OCI-LY7 (cell line): ENCODE results near the gene PRKD2. TPM values are rescaled to one million over a fixed set of nuclear protein-coding genes. Genes with fewer than 3 reads are reported as not detected.
A peak's percentile ranks its signal among the peaks of the same experiment; 100 is the strongest.

Experiments used
- BruUV-seq: library from RNA; stranded (reverse); fragments of 400-500 nt; replicated peaks from 2 replicates; lab custom pipeline; 2021; lab: Mats Ljungman, UMichigan
- CTCF ChIA-PET: fragments of 300-600 bp; sonication (Branson Sonifier 250); formaldehyde crosslinking; loops from one replicate; lab custom pipeline; 2022; ENCODE audit warnings: antibody characterized with exemption; ENCODE audit not compliant: unreplicated experiment; lab: Charles Lee
- POLR2A ChIA-PET: fragments of 300-600 bp; sonication (Branson Sonifier 250); formaldehyde crosslinking; loops from one replicate; lab custom pipeline; 2022; ENCODE audit warnings: antibody characterized with exemption; lab: Charles Lee
- DNase-seq: peaks from one replicate; pipeline ENCODE4 v3.0.0-alpha.2; 2015; ENCODE audit warnings: low spot score
- H2AFZ ChIP-seq: fragments of 200-600 bp; sonication (generic), shearing (Covaris generic); 2 replicates; pipeline ENCODE4 v1.6.1; 2014; ENCODE audit warnings: mild to moderate bottlenecking, antibody characterized with exemption, low read length, moderate library complexity
- H3K27ac ChIP-seq: fragments of 200-600 bp; sonication (generic); 2 replicates; pipeline ENCODE4 v1.5.1; 2014; ENCODE audit warnings: mixed run types, low read depth, mild to moderate bottlenecking, moderate library complexity, low read length, inconsistent platforms; ENCODE audit not compliant: poor library complexity, severe bottlenecking
- H3K36me3 ChIP-seq: fragments of 200-600 bp; sonication (generic); 2 replicates; pipeline ENCODE4 v1.6.1; 2014; ENCODE audit warnings: mild to moderate bottlenecking, antibody characterized with exemption, low read length, moderate library complexity, mixed read lengths; ENCODE audit not compliant: insufficient read depth
- H3K4me1 ChIP-seq: fragments of 200-600 bp; sonication (generic); 2 replicates; pipeline ENCODE4 v1.5.1; 2014; ENCODE audit warnings: mild to moderate bottlenecking, low read length; ENCODE audit not compliant: insufficient read depth, poor library complexity, severe bottlenecking
- H3K4me2 ChIP-seq: fragments of 200-600 bp; sonication (generic); 2 replicates; pipeline ENCODE4 v1.6.1; 2014; ENCODE audit warnings: mild to moderate bottlenecking, low read length
- H3K4me3 ChIP-seq: fragments of 200-600 bp; sonication (generic); 2 replicates; pipeline ENCODE4 v1.5.1; 2014; ENCODE audit warnings: mild to moderate bottlenecking, low read depth, low read length; ENCODE audit not compliant: poor library complexity, severe bottlenecking
- H3K79me2 ChIP-seq: fragments of 200-600 bp; sonication (generic); 2 replicates; pipeline ENCODE4 v1.6.1; 2016; ENCODE audit warnings: low read depth, mild to moderate bottlenecking, low read length, moderate library complexity, mixed read lengths; ENCODE audit not compliant: insufficient read depth
- H3K9me2 ChIP-seq: fragments of 200-600 bp; sonication (generic); 2 replicates; pipeline ENCODE4 v1.6.1; 2016; ENCODE audit warnings: mild to moderate bottlenecking, low read length, mixed read lengths; ENCODE audit not compliant: insufficient read depth
- H3K9me3 ChIP-seq: fragments of 200-600 bp; sonication (generic); 2 replicates; pipeline ENCODE4 v1.6.1; 2014; ENCODE audit warnings: mild to moderate bottlenecking, mixed run types, low read length, mixed read lengths
- H4K20me1 ChIP-seq: fragments of 200-600 bp; sonication (generic); 2 replicates; pipeline ENCODE4 v1.6.1; 2014; ENCODE audit warnings: mild to moderate bottlenecking, antibody characterized with exemption, low read length, moderate library complexity, mixed read lengths; ENCODE audit not compliant: insufficient read depth
- EZH2phosphoT487 ChIP-seq: fragments of 200-600 bp; sonication (generic); IDR thresholded peaks from 2 replicates; pipeline ENCODE4 v1.6.1; 2018; ENCODE audit warnings: low read depth, borderline replicate concordance, mild to moderate bottlenecking, mixed run types, antibody characterized with exemption, low read length, moderate library complexity, mixed read lengths
- intact Hi-C: fragments of 100-400 bp; cut with micrococcal nuclease; formaldehyde crosslinking; loops from one replicate; pipeline ENCODE4 v1.10.0; 2022; ENCODE audit not compliant: unreplicated experiment
- total RNA-seq, 2 experiments: library from RNA; depleted of rRNA in 1 of 2; stranded (reverse); fragments of >200 nt in 1 of 2; shearing (Covaris generic) in 1 of 2; gene quantifications; 2 replicates each; pipeline ENCODE4 v1.2.3, GENCODE V29; 2014 to 2022
- TF ChIP-seq, protein P1 (sequence below): fragments of 200-600 bp; sonication (generic); conservative IDR thresholded peaks from 2 replicates; pipeline ENCODE4 v1.5.1; 2014; ENCODE audit warnings: mild to moderate bottlenecking, antibody characterized with exemption, low read length, moderate library complexity, mixed read lengths

Gene PRKD2
- total RNA-seq, 2 experiments from 2014 or later = 30.5 to 89.2 TPM

DNA sequence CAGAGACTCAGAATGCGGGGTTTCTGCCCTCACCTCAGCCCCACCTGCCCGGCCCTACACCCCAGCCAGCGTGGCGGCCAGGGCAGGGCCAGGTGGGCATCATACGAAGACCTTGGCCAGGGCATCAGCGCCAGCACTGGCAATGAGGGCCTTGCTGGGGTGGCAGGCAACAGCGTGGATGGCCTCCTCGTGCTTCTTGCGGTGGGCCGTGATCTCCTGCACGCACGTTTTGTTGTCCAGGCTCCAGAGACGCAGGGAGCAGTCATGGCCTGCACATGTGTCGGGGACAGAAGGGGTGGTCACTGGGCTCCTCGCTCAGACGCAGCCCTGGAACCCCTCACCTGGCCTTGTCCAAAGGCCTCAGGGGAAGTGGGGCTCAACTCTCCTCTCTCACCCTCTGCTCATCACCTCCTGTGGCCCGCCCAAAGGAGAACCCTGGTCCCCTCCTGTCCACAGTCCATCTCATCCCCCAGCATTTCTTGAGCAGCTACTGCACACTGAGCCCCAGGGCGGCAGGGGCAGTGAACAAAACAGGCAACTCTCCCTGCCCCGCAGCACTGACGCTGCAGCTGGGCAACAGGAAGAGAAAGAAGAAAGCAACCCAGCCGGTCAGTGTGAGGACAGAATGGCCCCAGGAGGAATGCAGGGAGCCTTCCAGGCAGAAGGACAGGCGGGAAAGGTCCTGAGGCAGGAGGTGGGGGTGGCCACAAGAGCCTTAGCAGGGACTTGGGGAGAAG lies 3.8 kb upstream of the PRKD2 start:
- Histone ChIP-seq H4K20me1 (no peaks in the 10 kb centered on the region), H3K4me3 (no peak overlapping the region), H3K4me2 (peak overlapping the region; percentile 99; the same call in 1 of the 2 replicates), H3K79me2 (peaks cover 11% of the 10 kb centered on the region), H2AFZ (no peak overlapping the region), H3K36me3 (peaks cover 70% of the 10 kb centered on the region), H3K4me1 (peaks cover 44% of the 10 kb centered on the region), H3K9me3 (no peaks in the 10 kb centered on the region), H3K27ac (peak overlapping the region; percentile 95), H3K9me2 (no peaks in the 10 kb centered on the region)
- intact Hi-C loops = no loop called here
- ChIA-PET POLR2A (no interaction called here), CTCF (no interaction called here)
- no TSS peak for BruUV-seq
- no peak for TF ChIP-seq EZH2phosphoT487
- TF ChIP-seq, protein P1, sequence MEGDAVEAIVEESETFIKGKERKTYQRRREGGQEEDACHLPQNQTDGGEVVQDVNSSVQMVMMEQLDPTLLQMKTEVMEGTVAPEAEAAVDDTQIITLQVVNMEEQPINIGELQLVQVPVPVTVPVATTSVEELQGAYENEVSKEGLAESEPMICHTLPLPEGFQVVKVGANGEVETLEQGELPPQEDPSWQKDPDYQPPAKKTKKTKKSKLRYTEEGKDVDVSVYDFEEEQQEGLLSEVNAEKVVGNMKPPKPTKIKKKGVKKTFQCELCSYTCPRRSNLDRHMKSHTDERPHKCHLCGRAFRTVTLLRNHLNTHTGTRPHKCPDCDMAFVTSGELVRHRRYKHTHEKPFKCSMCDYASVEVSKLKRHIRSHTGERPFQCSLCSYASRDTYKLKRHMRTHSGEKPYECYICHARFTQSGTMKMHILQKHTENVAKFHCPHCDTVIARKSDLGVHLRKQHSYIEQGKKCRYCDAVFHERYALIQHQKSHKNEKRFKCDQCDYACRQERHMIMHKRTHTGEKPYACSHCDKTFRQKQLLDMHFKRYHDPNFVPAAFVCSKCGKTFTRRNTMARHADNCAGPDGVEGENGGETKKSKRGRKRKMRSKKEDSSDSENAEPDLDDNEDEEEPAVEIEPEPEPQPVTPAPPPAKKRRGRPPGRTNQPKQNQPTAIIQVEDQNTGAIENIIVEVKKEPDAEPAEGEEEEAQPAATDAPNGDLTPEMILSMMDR = no peak
- no peak for DNase-seq

DNA sequence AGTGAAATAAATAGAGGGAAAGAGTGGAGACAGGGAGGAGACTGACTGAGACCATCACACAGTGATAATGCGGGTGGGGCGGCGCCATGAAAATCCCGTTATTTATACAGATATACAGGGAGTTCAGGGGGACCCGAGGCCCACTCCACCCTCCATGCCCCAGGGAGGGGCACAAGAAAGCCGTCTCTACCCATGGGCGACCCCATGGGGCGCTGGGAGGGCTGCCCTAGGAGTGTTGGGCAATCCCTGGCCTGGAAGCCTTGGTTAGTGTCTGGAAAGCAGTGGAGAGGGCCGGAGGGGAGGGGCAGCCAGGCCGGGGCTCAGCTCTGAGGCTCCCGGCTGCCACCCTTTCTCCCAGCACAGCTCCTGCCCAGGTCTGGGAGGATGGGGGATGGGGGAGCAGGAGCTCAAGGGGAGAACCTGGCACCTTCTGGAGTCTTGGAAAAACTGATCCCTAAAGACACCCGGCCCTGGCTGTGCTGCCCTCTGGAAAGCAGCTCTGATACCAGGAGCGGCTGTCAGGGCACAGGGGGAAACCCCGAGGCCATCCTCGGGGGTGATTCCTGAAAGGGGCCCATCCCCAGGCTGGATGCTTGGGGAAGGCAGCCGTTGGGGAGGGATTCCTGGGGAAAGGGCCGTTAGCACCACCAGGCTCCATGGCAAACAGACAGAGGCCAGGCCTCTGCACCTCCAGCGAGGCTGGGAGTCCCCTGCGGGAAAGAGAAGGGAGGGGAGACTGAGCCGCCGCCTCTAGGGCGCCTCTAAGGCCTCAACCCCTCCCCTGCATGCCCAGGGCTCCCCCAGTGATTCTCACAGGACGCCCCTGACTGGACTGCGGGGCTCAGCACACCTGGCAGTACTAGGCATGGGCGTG lies 3.0 kb upstream of the PRKD2 start:
- Histone ChIP-seq H3K9me2 (no peaks in the 10 kb centered on the region), H3K27ac (peak overlapping the region; percentile 95), H3K4me1 (peaks cover 48% of the 10 kb centered on the region), H3K36me3 (peaks cover 68% of the 10 kb centered on the region), H3K9me3 (no peaks in the 10 kb centered on the region), H3K79me2 (peaks cover 19% of the 10 kb centered on the region), H2AFZ (no peak overlapping the region), H3K4me3 (peak overlapping the region; percentile 92), H3K4me2 (peak overlapping the region; percentile 99), H4K20me1 (peaks cover 7% of the 10 kb centered on the region; the same call in 1 of the 2 replicates)
- no peak for DNase-seq
- BruUV-seq = no TSS peak
- intact Hi-C loops = loop anchor here (1.0 to 5.0 kb wide), 2 partner anchors 67 to 104 kb away; partner anchors contain the start of gene SLC1A5
- CTCF ChIA-PET = interaction anchor here (0.7 kb wide), 1 partner anchor 10 kb away, joined by 3 read pairs; no protein-coding TSS in a partner anchor
- POLR2A ChIA-PET = interaction anchor here (0.5 to 0.6 kb wide), 2 partner anchors 48 to 149 kb away, joined by 3 read pairs; no protein-coding TSS in a partner anchor
- TF ChIP-seq, protein P1 = no peak
- no peak for TF ChIP-seq EZH2phosphoT487
